NT2/D1 (cell line): ENCODE measurements around the gene TBC1D17.

Source experiments
- SUZ12 ChIP-seq: IDR thresholded peaks from 2 replicates; pipeline ENCODE4 v1.6.1; 2011; ENCODE audit not compliant: insufficient read length, insufficient read depth; ENCODE audit errors: extremely low read depth
- YY1 ChIP-seq: IDR thresholded peaks from 2 replicates; pipeline ENCODE4 v1.6.1; 2011; ENCODE audit not compliant: insufficient read length, insufficient read depth
- ZNF274 ChIP-seq: IDR thresholded peaks from 2 replicates; pipeline ENCODE4 v1.6.1; 2011; ENCODE audit warnings: mild to moderate bottlenecking, low read depth, low read length

- TF ChIP-seq SUZ12 (no peak), ZNF274 (no peak), YY1 (no peak)
These were observed 14.1 kb upstream of the TBC1D17 start for GRCh38 chr19:49863254-49863934.
